Lower lobe of right lung (tissue), 2 donors: ENCODE measurements around the gene COPS6. TPM values are rescaled to one million over a fixed set of nuclear protein-coding genes. Genes with fewer than 3 reads are reported as not detected.

Experiments
- ATAC-seq, 2 donors: fragments of 200-7000 bp; cut with Tn5 transposase; one replicate each; pipeline ENCODE4 v1.9.1; 2020 to 2022; ENCODE audit warnings: mild to moderate bottlenecking in 2 of 2, moderate library complexity in 2 of 2
- DNase-seq: peaks from one replicate; pipeline ENCODE4 v3.0.0-alpha.2; 2020
- H3K27ac ChIP-seq: fragments of 200-600 bp; one replicate; pipeline ENCODE4 v1.8.0; 2022
- H3K27me3 ChIP-seq: fragments of 200-600 bp; one replicate; pipeline ENCODE4 v1.8.0; 2022; ENCODE audit warnings: low read depth
- H3K36me3 ChIP-seq: fragments of 200-600 bp; one replicate; pipeline ENCODE4 v1.8.0; 2022; ENCODE audit warnings: mild to moderate bottlenecking
- H3K4me1 ChIP-seq: fragments of 200-600 bp; one replicate; pipeline ENCODE4 v1.8.0; 2022
- H3K4me3 ChIP-seq: fragments of 200-600 bp; one replicate; pipeline ENCODE4 v1.8.0; 2022; ENCODE audit warnings: mild to moderate bottlenecking
- H3K9me3 ChIP-seq: fragments of 200-600 bp; one replicate; pipeline ENCODE4 v1.8.0; 2022
- CTCF ChIP-seq: fragments of 200-600 bp; IDR thresholded peaks from one replicate; pipeline ENCODE4 v1.8.0; 2022; ENCODE audit warnings: antibody characterized with exemption, mild to moderate bottlenecking
- intact Hi-C: fragments of 100-400 bp; cut with DNase I; formaldehyde crosslinking; loops from one replicate; pipeline ENCODE4 v1.11.0; 2022
- total RNA-seq: library from RNA; stranded (reverse); fragmentation: NEBNext Ultra II Directional; extraction: Animal tissue kit (Norgen Biotek cat#: 25700); gene quantifications from one replicate; pipeline ENCODE4 v1.2.1, GENCODE V29; 2021
- donor health status: DM: no; HTN: yes; CAD: no; lungs with severe emphysema.

COPS6 gene
- total RNA-seq, 1 donor from 2014 or later, result 70.6 TPM

GRCh38 chr7:100091411-100092181, 2.8 kb downstream of the COPS6 start:
- Histone ChIP-seq H3K36me3 (peaks cover 63% of the 10 kb centered on the region), H3K4me3 (no peak overlapping the region), H3K27me3 (no peaks in the 10 kb centered on the region), H3K4me1 (peaks cover 25% of the 10 kb centered on the region), H3K27ac (no peak overlapping the region), H3K9me3 (no peaks in the 10 kb centered on the region)
- ATAC-seq (no peak), DNase-seq (no peak)
- TF ChIP-seq CTCF, result no peak
- intact Hi-C loops, result no loop called here

GRCh38 chr7:100093054-100093453, 4.3 kb downstream of the COPS6 start:
- DNase-seq (no peak), ATAC-seq (no peak)
- Histone ChIP-seq H3K4me3 (no peak overlapping the region), H3K4me1 (peaks cover 24% of the 10 kb centered on the region), H3K27me3 (no peaks in the 10 kb centered on the region), H3K36me3 (peaks cover 77% of the 10 kb centered on the region), H3K27ac (no peak overlapping the region), H3K9me3 (no peaks in the 10 kb centered on the region)
- no peak for TF ChIP-seq CTCF
- intact Hi-C loops, result no loop called here

- no peak overlapping the region for H3K27ac ChIP-seq
- intact Hi-C loops, result no loop called here
- TF ChIP-seq CTCF, result no peak
- H3K36me3 ChIP-seq, result peaks cover 82% of the 10 kb centered on the region
- peaks cover 23% of the 10 kb centered on the region for H3K4me1 ChIP-seq
- no peaks in the 10 kb centered on the region for H3K27me3 ChIP-seq
- H3K4me3 ChIP-seq, result no peak overlapping the region
- H3K9me3 ChIP-seq, result no peaks in the 10 kb centered on the region
- DNase-seq, result no peak
- no peak for ATAC-seq
These were observed 4.7 kb downstream of the COPS6 start for GRCh38 chr7:100093498-100093897.

- no peak for ATAC-seq
- DNase-seq, result no peak
- no peak overlapping the region for H3K27ac ChIP-seq
- H3K4me1 ChIP-seq, result peaks cover 23% of the 10 kb centered on the region
- no peaks in the 10 kb centered on the region for H3K27me3 ChIP-seq
- intact Hi-C loops, result no loop called here
- no peaks in the 10 kb centered on the region for H3K9me3 ChIP-seq
- peaks cover 87% of the 10 kb centered on the region for H3K36me3 ChIP-seq
- no peak for TF ChIP-seq CTCF
- H3K4me3 ChIP-seq, result no peak overlapping the region
These were observed 5.2 kb downstream of the COPS6 start for GRCh38 chr7:100093925-100094486.

- no peak for ATAC-seq
- intact Hi-C loops, result no loop called here
- Histone ChIP-seq H3K4me3 (no peak overlapping the region), H3K9me3 (no peaks in the 10 kb centered on the region), H3K27me3 (no peaks in the 10 kb centered on the region), H3K27ac (no peak overlapping the region), H3K4me1 (peaks cover 23% of the 10 kb centered on the region), H3K36me3 (peaks cover 92% of the 10 kb centered on the region)
- no peak for DNase-seq
- TF ChIP-seq CTCF, result no peak
These were observed 6.5 kb downstream of the COPS6 start for GRCh38 chr7:100095289-100095688.
